Neural crest cell (in vitro differentiated cells): Measurements from ENCODE around the gene SSTR4. TPM values are rescaled to one million over a fixed set of nuclear protein-coding genes. Genes with fewer than 3 reads are reported as not detected.

Experiments used
- DNase-seq: peaks from one replicate; pipeline ENCODE4 v3.0.0; 2021; ENCODE audit warnings: low read depth, mixed read lengths, low spot score
- H3K27ac Mint-ChIP-seq: one replicate; pipeline ENCODE4 v1.8.0; 2021; ENCODE audit warnings: mild to moderate bottlenecking, mixed read lengths; ENCODE audit not compliant: unreplicated experiment
- H3K27me3 Mint-ChIP-seq: 2 replicates; pipeline ENCODE4 v1.8.0; 2021; ENCODE audit warnings: low read depth, mild to moderate bottlenecking, mixed read lengths
- H3K36me3 Mint-ChIP-seq: 2 replicates; pipeline ENCODE4 v1.8.0; 2021; ENCODE audit warnings: low read depth, mild to moderate bottlenecking, mixed read lengths
- H3K4me1 Mint-ChIP-seq: 2 replicates; pipeline ENCODE4 v1.8.0; 2021; ENCODE audit warnings: mixed read lengths
- H3K4me3 Mint-ChIP-seq: one replicate; pipeline ENCODE4 v1.8.0; 2021; ENCODE audit warnings: mild to moderate bottlenecking, mixed read lengths
- H3K9me3 Mint-ChIP-seq: 2 replicates; pipeline ENCODE4 v1.8.0; 2021; ENCODE audit warnings: mixed read lengths
- total RNA-seq: library from RNA; stranded (reverse); gene quantifications from 2 replicates; pipeline ENCODE4 v1.2.1, GENCODE V29; 2021
- TF ChIP-seq, protein P1 (sequence below): fragments of 200-600 bp; sonication (generic); conservative IDR thresholded peaks from 2 replicates; pipeline ENCODE4 v1.5.0; 2021; ENCODE audit warnings: antibody characterized with exemption, mild to moderate bottlenecking

Gene SSTR4
- total RNA-seq, 1 donor from 2014 or later: not detected

DNA sequence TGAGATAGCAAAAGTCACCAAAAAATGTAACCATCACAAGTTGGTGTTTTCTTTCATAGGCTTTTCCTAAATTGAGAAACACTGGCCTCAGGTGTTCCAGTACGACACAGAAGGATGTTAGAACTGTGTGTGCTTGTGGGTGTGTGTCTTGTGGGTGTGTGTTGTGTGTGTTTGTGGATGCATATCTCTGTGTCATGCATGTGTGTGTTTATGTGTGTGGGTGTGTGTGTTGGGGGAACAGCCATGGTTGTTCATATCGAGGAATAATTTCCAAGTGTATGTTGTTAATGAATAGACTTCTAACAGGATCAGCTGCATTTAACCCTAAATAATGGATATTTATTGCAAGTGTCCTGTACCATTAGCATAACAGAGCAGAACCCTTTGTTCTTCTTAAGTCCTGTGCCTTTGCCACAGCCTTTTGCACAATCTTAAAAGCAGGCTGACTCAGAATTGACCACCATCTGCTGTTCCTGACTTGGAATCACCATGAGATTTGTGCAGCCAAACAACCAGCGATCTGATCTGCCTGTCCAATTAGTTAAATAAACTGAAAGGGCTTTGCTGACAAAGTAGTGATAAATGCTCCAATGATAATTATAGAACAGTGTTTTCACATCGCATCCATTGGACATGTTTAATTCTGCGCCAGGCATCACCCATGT lies 43.4 kb downstream of the SSTR4 start:
- no peaks in the 10 kb centered on the region for H3K36me3 Mint-ChIP-seq
- H3K9me3 Mint-ChIP-seq: no peaks in the 10 kb centered on the region
- no peak overlapping the region for H3K4me3 Mint-ChIP-seq
- H3K27me3 Mint-ChIP-seq: peaks cover 9% of the 10 kb centered on the region
- no peak for DNase-seq
- TF ChIP-seq, protein P1, sequence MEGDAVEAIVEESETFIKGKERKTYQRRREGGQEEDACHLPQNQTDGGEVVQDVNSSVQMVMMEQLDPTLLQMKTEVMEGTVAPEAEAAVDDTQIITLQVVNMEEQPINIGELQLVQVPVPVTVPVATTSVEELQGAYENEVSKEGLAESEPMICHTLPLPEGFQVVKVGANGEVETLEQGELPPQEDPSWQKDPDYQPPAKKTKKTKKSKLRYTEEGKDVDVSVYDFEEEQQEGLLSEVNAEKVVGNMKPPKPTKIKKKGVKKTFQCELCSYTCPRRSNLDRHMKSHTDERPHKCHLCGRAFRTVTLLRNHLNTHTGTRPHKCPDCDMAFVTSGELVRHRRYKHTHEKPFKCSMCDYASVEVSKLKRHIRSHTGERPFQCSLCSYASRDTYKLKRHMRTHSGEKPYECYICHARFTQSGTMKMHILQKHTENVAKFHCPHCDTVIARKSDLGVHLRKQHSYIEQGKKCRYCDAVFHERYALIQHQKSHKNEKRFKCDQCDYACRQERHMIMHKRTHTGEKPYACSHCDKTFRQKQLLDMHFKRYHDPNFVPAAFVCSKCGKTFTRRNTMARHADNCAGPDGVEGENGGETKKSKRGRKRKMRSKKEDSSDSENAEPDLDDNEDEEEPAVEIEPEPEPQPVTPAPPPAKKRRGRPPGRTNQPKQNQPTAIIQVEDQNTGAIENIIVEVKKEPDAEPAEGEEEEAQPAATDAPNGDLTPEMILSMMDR: no peak
- H3K27ac Mint-ChIP-seq: peak overlapping the region; percentile 28
- peaks cover 15% of the 10 kb centered on the region for H3K4me1 Mint-ChIP-seq

DNA sequence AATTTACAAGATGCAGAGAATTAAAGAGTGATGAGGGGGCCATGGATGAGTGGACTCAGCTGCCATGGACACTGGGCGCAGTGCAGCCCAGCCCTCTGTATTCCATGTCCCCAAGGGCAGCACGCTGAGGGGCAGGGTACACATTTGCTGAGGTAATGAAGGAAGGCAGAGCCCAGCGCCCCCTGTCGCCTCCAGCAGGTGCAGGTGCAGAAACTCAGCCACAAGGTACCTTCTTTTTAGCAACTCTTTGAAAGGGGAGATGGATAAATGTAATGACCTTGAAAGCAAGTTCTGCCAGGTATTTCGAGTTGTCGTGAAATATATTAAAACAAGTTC lies 43.9 kb downstream of the SSTR4 start:
- H3K27ac Mint-ChIP-seq: no peak overlapping the region
- no peaks in the 10 kb centered on the region for H3K9me3 Mint-ChIP-seq
- no peak overlapping the region for H3K4me3 Mint-ChIP-seq
- DNase-seq: no peak
- peaks cover 15% of the 10 kb centered on the region for H3K4me1 Mint-ChIP-seq
- TF ChIP-seq, protein P1: peak; percentile 53
- H3K36me3 Mint-ChIP-seq: no peaks in the 10 kb centered on the region
- peaks cover 9% of the 10 kb centered on the region for H3K27me3 Mint-ChIP-seq

DNA sequence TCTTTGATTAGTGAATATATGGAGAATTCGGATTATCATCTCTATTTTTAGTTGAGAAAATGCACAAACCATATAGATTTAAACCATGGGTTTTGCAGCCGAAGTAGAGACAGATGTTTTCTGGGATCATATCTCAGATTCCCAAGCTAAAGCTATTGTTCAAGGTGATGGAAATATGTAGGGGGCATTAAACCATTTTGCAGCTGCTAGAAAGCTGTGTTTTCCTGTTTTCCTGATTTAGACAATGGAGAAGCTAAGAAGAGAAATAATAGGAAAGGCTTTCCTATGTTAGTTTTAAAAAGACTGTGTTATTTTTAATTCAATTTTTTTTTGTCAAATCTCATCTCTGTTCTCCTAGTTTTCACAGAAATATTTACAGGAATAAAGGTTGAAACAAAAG lies 44.8 kb downstream of the SSTR4 start:
- Mint-ChIP-seq H3K9me3 (no peaks in the 10 kb centered on the region), H3K27ac (no peak overlapping the region), H3K4me1 (peaks cover 15% of the 10 kb centered on the region), H3K36me3 (no peaks in the 10 kb centered on the region), H3K4me3 (no peak overlapping the region), H3K27me3 (peaks cover 9% of the 10 kb centered on the region)
- no peak for DNase-seq
- TF ChIP-seq, protein P1: no peak

DNA sequence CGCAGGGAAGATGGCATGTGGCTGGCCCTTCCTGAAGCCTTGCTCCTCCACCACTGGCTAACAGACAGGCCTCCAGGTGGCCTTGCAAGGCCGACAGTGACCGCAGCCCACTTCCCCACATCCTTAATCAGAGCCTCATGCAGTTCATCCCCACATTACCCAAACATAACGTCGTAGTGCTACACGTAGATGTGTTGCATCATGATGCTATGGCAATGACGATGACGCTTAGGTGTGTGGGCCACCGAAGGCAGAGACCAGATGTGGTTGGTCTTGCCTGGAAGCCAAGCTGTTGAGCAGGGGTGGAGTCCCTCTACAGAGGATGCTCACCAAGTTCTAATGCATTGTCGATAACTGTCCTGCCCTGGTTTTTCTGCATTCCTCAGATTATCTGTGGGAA lies 45.4 kb downstream of the SSTR4 start:
- no peaks in the 10 kb centered on the region for H3K36me3 Mint-ChIP-seq
- H3K27me3 Mint-ChIP-seq: peaks cover 9% of the 10 kb centered on the region
- no peak overlapping the region for H3K4me3 Mint-ChIP-seq
- H3K4me1 Mint-ChIP-seq: peaks cover 15% of the 10 kb centered on the region
- H3K9me3 Mint-ChIP-seq: no peaks in the 10 kb centered on the region
- no peak for DNase-seq
- no peak overlapping the region for H3K27ac Mint-ChIP-seq
- TF ChIP-seq, protein P1: no peak

DNA sequence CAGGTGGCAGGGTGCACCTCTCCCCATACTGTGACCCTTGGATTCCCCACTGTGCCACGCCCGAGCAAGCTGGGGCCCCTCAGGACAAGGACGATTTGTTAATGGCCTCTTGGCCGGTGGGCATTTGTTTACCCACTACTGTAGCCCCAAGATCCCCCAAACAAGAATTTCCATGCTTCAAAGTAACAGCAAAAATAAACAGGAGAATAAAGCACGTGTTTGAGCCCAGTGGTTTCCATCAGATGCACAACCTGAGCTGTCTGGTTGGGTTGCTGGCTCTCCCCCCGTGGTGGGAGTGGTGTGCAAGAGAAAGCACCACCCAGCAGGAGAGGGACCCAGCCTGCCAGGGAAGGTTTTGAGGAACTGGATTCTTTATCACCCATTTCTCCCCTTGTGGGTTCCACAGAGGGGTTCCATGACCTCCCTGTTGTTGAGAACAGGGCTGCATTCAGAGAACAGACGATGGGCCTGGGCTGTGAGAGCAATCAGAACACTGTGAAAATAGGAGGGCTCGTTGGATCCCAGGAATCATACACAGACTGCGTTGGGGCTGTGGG lies 46.2 kb downstream of the SSTR4 start:
- Mint-ChIP-seq H3K27me3 (peaks cover 9% of the 10 kb centered on the region), H3K36me3 (no peaks in the 10 kb centered on the region), H3K4me1 (peaks cover 18% of the 10 kb centered on the region), H3K27ac (no peak overlapping the region), H3K4me3 (no peak overlapping the region), H3K9me3 (no peaks in the 10 kb centered on the region)
- TF ChIP-seq, protein P1: no peak
- no peak for DNase-seq
